PC-3 (cell line): ENCODE data around the gene VPS18.

Experiments used
- CTCF ChIP-seq: fragments of 300-600 bp; sonication (generic); conservative IDR thresholded peaks from 2 replicates; pipeline ENCODE4 v1.5.1; 2017; ENCODE audit warnings: antibody characterized with exemption, low read depth, mild to moderate bottlenecking, low read length
- EZH2 ChIP-seq: fragments of 300-600 bp; sonication (generic); IDR thresholded peaks from one replicate; pipeline ENCODE4 v1.6.1; 2017; ENCODE audit warnings: antibody characterized with exemption, mild to moderate bottlenecking, low read length; ENCODE audit not compliant: unreplicated experiment

GRCh38 chr15:40906091-40906990 is 12.1 kb downstream of the VPS18 start:
- peak; percentile 85 for TF ChIP-seq CTCF
- no peak for TF ChIP-seq EZH2
